AG20443 (cell line): ENCODE measurements around the gene CEP290.
"Not testable (repeated sequence)": the region's sequence is repeated elsewhere in the genome, so short reads cannot be mapped to it uniquely, and the experiment has no call there.

ENCODE experiments used
- DNase-seq: peaks from one replicate; pipeline ENCODE4 v3.0.0; 2012; ENCODE audit warnings: low spot score, mixed read lengths

The CEP290 gene

GRCh38 chr12:88056571-88056970 is 85.3 kb downstream of the CEP290 start:
- no peak for DNase-seq

DNA sequence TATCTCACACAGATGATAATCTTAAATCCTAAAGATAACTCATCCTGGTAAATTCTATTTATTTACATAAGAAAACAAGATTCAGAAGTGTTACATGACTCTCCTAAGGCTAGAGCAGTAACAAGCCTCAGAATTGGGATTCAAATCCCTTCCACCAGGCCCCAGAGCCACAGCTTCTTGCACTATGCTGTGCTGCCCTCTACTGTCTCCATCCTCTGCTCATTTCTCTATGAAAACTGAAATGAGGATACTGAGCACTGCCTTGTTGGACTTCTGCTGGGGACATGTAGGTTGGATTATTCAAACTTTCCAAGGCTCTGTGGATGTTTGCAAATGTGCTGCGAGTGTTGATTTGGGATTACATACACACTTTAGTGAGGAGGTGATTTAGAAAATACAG is 89.2 kb downstream of the CEP290 start:
- DNase-seq = peak; percentile 47

DNA sequence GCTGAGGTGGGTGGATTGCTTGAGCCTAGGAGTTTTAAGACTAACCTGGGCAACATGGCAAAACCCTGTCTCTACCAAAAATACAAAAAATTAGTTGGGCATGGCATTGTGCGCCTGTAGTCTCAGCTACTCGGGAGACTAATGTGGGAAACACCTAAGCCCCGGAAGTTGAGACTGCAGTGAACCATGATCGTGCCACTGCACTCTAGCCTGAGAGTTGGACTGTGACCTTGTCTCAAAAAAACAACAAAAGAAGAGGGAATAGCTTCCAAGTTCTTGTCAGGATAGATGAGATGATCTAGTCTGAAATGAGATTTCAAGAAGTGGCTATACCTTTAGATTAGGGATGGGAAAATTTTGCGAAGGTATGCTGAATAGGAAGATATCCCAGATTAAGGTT is 97.9 kb downstream of the CEP290 start:
- DNase-seq = no peak

- no peak for DNase-seq
Observed at GRCh38 chr12:88037770-88038169, 104.1 kb downstream of the CEP290 start.

DNA sequence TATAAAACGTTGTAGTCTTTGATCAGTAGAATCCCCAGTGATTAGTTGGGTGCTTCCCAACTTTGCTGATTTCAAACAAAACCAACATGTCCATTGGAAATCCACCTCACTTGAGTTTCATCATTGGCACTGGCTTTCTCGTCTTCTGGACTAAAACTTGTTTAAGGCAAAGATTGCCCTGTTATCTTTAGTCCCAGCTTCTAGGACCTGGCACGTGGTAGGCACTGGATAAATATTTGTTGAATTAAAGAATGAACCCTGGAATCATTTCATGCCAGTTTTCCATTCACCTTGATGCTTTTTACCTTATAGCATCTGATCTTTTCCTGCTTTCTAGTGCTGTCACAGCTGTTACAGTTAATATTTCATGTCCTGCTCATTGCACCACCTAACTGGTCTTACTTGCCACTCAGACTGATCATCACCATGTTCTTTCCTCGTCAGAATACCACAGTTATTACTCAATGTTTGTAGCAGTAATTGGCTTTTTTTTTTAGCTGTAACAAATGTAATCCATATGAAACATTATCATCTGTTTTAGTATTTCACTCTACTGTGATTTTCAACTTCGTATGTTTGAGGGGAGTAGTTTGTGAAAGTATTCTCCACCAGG is 105.4 kb downstream of the CEP290 start:
- DNase-seq = peak; percentile 33

- DNase-seq = no peak
Observed at GRCh38 chr12:88035907-88036289, 106.0 kb downstream of the CEP290 start.

- peak; percentile 97 for DNase-seq
Observed at GRCh38 chr12:88035271-88035906, 106.5 kb downstream of the CEP290 start.

DNA sequence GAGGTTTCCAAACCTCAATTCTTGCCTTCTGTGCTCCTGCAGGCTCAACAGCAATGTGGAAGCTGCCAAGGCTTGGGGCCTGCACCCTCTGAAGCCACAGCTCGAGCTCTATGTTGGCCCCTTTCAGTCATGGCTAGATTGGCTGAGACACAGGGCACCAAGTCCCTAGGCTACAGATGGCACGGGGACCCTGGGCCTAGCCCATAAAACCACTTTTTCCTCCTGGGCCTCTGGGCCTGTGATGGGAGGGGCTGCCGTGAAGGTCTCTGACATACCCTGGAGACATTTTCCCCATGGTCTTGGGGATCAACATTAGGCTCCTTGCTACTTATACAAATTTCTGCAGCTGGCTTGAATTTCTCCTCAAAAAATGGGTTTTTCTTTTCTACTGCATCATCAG is 110.7 kb downstream of the CEP290 start:
- not testable (repeated sequence) for DNase-seq

GRCh38 chr12:88029093-88029665 is 112.7 kb downstream of the CEP290 start, which contains the start of gene C12orf50:
Gene C12orf50, minus strand, starts transcription at chr12:88029401. Its CDS starts 2,439 bp downstream, at chr12:88026962.
- no peak for DNase-seq

DNA sequence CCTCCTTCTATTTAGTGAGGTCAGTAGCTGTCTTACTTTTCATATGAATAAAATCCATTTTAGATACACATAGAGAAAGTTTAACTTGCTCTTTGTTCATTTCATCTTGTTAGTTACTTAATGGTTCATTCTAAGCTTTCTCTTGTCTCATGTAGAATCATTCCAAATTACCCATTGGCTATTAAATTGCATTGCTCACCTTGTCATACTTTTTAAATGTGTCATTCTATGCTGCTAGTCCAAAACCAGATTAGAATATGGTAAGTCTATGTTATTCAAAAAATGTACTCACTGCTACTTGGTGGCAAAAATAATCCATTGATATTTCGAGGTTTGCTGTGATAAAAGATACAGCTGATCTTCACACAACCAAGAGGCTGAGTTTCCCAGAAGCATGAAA is 115.7 kb downstream of the CEP290 start:
- DNase-seq = no peak

- no peak for DNase-seq
Observed at GRCh38 chr12:88017964-88018363, 123.9 kb downstream of the CEP290 start.

DNA sequence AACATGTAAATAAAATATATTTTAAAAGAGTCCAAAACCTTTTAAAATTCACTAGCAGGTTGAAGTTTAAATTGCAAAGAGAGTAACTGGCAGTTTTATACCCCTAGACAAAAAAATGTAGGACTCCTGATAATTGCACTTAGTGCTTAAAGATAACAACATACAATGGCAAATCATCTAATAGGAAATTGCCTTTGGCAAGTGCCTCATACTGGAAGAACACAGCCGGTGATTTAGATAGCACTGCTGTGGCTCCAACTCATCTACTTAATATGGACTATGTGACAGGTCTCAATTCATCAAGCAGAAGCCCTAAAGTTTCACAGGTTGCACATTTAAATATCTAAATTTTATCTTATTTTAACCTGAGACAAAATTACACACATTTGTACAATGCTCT is 126.1 kb downstream of the CEP290 start:
- DNase-seq = no peak

GRCh38 chr12:88011755-88012154 is 130.1 kb downstream of the CEP290 start:
- no peak for DNase-seq

DNA sequence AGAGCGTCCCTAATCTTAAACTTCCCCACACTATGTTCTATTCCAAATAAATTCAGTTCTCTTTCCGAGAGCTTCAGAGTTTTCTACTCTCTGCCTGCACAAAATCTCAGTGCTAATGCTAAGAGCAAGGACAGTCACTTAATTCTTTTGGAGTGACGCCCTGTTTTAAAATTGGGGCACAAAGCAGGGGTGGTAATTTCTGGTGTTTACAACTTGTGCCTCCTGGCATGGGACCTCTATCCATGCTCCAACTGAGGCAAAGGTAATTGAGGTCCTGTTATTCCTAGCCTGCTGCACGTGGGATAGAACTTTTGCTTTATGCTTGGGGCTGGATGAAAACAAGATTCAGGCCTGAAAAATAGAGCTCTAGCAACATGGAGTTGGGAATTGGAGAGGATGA is 135.5 kb downstream of the CEP290 start:
- DNase-seq = no peak

- DNase-seq = no peak
Observed at GRCh38 chr12:88001327-88001726, 140.6 kb downstream of the CEP290 start.
